ENCODE data around the gene FRMD6. TPM values are rescaled to one million over a fixed set of nuclear protein-coding genes. Genes with fewer than 3 reads are reported as not detected.
"Not testable (repeated sequence)": the region's sequence is repeated elsewhere in the genome, so short reads cannot be mapped to it uniquely, and the experiment has no call there.

FRMD6 gene
- total RNA-seq, 1 donor from 2014 or later: 52.0 TPM

DNA sequence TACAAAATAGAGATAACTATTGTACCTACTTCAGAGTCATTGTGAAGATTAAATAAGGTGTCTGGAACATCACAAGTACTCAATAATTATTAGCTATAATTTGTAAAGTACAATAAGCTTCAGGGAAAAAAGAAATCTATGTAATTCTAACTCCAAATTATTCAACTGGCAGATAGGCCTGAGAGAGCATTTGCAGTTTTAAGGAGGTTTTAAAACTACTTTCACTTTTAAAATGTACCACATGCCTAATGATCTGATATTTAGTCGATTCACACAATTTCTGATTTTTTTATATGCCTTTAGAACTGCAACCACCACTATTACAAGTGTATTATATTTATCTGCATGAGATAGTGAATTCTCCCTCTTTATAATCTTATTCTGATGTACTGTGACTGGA lies 24.9 kb upstream of the FRMD6 start:
- ATAC-seq (no peak), DNase-seq (ENCODE audit: low spot score) (no peak)
- intact Hi-C loops (cut with DNase I): no loop called here

GRCh38 chr14:51627313-51627712 lies 24.4 kb upstream of the FRMD6 start:
- ATAC-seq: no peak
- DNase-seq (ENCODE audit: low spot score): no peak
- intact Hi-C loops (cut with DNase I): no loop called here

DNA sequence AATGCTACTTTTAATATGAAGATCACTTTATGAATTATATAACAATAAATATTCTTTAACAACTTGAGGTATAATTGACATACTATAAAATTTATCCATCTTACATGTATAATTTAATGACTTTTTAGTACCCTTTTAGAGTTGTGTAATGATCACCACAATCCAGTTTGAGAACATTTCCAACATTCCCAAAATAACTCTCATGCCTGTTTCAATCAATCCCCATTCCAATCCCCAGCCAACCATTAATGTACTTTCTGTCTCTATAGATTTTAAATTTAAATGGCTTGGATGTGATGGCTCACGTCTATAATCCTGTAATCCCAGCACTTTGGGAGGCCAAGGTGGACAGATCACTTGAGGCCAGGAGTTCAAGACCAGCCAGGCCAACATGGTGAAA lies 23.5 kb upstream of the FRMD6 start:
- no peak for ATAC-seq
- intact Hi-C loops (cut with DNase I): no loop called here
- DNase-seq (ENCODE audit: low spot score): no peak

GRCh38 chr14:51630987-51631386 lies 20.7 kb upstream of the FRMD6 start:
- ATAC-seq: no peak
- DNase-seq (ENCODE audit: low spot score): no peak
- intact Hi-C loops (cut with DNase I): no loop called here

DNA sequence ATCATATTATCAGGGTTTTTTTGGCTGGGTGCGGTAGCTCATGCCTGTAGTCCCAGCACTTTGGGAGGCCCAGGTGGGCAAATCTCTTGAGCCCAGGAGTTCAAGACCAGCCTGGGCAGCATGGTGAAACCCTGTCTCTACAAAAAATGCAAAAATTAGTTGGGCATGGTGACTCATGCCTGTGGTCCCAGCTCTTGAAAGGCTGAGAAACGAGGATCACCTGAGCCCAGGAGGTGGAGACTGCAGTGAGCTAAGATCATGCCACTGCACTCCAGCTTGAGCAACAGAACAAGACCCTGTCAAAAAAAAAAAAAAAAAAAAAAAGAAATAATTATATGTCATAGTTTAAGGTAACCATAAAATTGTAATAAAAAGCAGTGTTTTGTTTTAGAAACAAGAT lies 18.4 kb upstream of the FRMD6 start:
- DNase-seq (ENCODE audit: low spot score); intact Hi-C loops (cut with DNase I); ATAC-seq: not testable (repeated sequence)

- ATAC-seq (no peak), DNase-seq (ENCODE audit: low spot score) (no peak)
- intact Hi-C loops (cut with DNase I): no loop called here
Measured at GRCh38 chr14:51636109-51636508, 15.6 kb upstream of the FRMD6 start.

DNA sequence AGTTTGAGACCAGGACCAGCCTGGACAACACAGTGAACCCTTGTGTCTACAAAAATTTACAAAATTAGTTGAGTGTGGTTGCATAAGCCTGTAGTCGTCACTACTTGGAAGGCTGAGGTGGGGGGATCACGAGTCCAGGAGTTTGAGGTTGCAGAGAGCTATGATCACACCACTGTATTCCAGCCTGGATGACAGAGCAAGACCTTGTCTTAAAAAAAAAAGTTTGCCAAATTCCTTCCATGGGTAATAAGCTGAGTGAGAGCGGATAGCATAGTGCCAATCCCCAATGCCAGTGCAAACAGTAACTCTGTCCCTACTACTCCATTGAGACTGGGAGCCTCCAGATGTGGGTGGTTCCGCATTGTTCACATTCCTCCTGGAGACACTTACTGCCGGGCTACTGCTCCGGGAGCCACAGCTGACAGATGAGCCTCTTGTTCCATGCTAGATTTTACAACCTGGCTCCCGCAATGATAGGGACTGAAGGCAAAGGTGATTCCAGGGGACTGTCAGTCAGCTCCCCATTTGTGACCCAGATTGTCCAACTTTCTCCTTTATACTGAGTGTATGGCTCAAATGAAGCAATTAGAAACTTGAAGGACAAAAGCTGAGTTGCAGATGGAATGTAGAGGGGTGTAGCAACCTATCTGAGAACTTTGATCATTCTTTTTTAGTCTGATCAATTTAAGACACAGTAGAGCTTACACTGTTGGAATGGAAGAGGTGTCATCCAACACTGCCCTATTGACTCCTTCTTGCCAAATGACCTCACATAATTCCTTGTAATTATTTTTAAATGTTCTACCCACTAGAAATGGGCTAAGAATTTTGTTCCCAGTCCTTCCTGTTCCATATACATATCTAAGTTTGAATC lies 13.4 kb upstream of the FRMD6 start:
- peak; percentile 88 for ATAC-seq
- intact Hi-C loops (cut with DNase I): no loop called here

GRCh38 chr14:51639668-51640316 lies 11.9 kb upstream of the FRMD6 start:
- DNase-seq (ENCODE audit: low spot score) (no peak), ATAC-seq (no peak)
- intact Hi-C loops (cut with DNase I): no loop called here

More for the DNA sequence above, 13.4 kb upstream of the FRMD6 start:
- DNase-seq (ENCODE audit: low spot score): no peak

- intact Hi-C loops (cut with DNase I): no loop called here
- ATAC-seq (no peak), DNase-seq (ENCODE audit: low spot score) (no peak)
Measured at GRCh38 chr14:51643140-51643539, 8.6 kb upstream of the FRMD6 start.

- intact Hi-C loops (cut with DNase I): no loop called here
- no peak for ATAC-seq
- no peak for DNase-seq (ENCODE audit: low spot score)
Measured at GRCh38 chr14:51644217-51644933, 7.3 kb upstream of the FRMD6 start.

- intact Hi-C loops (cut with DNase I): no loop called here
- no peak for ATAC-seq
- no peak for DNase-seq (ENCODE audit: low spot score)
Measured at GRCh38 chr14:51648296-51648695, 3.4 kb upstream of the FRMD6 start.

GRCh38 chr14:51650716-51651387 lies 858 bp upstream of the FRMD6 start:
- intact Hi-C loops (cut with DNase I): no loop called here
- ATAC-seq (peak; percentile 35), DNase-seq (ENCODE audit: low spot score) (peak; percentile 71)

DNA sequence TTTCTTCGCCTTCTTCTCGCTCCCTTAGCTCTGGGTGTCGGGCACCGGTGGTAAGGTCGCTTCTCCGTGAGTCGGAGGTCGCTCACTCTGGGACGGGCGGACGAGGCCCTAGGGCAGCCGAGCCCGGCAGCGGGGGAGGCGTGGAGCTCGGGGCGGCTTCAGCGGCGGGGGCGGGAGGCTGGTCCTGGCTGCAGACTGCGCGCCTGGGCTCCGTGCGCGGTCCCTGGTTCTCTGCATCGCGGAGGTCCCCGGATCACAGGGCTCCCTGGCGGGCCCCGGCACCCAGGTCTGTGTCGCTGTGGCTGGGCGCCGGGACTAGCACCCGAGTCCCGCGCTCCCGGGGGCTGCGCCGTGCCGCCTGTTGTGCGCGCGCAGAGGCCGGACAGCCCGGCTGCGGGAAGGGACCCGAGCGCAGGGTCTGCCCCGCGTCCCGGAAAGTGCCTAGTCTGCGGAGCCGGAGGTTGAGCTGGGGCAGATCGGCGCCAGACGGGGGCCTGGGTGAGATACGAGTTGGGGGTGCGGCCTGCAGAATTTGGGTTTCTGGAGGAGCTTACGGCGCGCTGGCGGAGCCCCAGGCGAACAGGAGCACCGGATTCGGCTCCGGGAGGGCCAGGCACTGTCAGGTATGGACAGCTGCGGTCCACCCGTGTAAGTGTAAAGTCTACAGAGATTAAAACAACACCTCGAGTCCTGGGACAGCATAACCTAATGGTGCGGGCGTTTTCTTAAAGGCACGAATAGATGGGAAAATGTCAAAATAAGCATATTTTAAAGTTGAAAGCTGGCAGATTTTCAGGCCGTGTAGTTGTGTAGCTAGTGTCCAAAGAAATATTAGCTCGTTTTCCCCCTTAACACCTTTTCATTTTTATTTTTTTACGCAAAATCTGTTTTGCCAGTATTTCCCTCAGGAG lies 713 bp downstream of the FRMD6 start:
- ATAC-seq: peak; percentile 20
- DNase-seq (ENCODE audit: low spot score): peak; percentile 75
- intact Hi-C loops (cut with DNase I): no loop called here

DNA sequence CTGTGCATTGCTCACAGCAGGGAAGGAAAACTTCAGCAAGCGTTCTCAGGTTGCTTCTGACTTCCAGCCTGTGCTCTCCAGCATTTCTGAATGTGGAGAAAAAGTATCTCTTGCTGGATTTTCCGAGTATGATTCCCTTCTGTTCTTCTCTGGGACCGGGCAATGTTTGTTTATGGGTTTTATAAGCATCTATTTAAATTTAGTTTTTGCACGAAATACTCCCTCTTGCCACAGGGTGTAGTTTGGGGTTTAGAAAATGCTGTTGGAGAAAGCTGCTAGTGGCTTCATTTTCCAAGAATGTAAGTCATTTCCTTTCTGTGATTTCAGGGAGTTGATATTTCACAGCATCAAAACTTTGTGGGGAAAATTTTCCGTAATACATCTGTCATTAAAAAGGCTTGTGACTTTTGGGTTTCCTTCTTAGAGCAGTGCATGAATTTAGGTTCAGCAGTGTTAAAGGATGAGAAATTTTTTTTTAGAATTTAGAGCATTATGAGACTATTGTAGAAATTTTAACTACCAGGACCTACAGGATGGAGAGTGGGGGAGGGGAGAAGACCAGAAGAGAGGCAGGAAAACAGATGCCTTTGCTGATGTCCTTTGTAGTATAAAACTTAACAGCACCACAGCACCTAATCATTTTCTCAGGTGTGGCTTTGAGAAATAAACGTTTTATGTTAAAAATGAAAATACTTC lies 1.5 kb downstream of the FRMD6 start:
- ATAC-seq (peak; percentile 44), DNase-seq (ENCODE audit: low spot score) (no peak)
- intact Hi-C loops (cut with DNase I): no loop called here

DNA sequence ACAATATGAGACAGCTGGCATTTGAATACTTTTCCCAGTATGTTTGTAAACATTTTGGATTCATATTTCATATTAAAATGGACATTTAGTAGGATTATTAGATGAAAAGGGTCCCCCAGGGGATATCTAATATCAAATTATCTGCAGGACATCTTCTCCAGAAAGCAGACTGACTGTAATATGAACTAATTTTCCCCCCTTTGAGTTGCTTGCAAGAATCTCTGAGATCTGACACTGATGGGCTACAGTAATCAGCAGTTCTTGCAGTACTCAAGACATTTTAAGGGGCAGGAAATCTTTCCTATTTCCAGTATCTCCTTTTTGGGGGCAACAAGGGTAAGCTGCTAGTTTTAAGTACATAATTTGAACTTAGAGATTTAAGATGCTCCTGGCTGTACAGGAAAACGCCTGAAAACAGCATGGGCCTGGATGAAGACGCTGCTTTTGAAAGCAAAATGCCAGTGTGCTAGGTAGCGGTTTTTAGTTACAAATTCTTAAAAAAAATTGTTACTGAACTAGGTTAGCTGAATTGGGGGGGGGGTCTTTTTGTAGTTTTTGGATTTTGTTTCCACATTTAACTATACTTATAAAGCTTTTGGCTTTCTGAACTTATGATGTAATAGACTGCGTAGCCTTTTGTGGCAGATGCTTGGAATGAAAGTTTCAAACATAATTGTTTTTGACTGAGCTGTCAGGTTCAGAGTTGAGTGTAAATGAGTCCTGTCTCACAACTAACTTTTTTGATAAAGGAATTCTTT lies 2.2 kb downstream of the FRMD6 start:
- ATAC-seq: no peak
- no peak for DNase-seq (ENCODE audit: low spot score)
- intact Hi-C loops (cut with DNase I): no loop called here

DNA sequence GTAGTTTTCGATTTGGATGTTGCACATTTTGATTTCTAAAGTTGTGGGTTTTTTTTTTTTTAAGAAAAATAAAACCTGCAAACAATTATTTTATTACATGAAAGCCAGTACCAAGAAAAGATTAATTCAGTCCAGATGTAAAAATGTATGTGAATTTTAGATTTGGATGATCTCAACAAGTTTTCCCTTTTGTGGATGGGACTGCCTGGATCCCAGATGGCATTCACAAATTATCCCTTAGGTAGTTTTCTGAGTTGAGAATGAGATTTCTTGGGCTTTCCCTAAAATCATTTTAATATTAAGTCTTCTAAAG lies 2.8 kb downstream of the FRMD6 start:
- intact Hi-C loops (cut with DNase I): no loop called here
- ATAC-seq (no peak), DNase-seq (ENCODE audit: low spot score) (no peak)

DNA sequence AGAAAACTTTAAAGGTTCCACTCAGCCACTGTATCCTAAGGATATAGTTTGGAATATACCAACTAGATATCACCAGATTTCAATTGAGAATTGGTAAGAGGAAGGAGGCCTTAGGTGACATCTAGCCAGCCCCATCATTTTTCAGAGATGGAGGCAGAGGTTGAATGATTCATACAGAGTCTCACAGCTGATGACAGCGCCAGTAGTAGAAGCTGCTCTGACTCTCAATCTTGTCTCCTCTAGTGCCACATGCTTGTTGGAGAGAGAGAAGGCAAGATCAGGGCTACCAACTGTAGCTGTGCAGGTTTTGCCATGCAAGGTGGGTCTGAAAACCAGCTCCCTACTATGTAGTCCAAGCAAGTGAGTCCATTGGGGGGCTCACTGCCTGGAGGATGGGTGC lies 6.1 kb downstream of the FRMD6 start:
- DNase-seq (ENCODE audit: low spot score): no peak
- no peak for ATAC-seq
- intact Hi-C loops (cut with DNase I): no loop called here
